SK-N-SH (cell line): Measurements from ENCODE around the gene WASF2. TPM values are rescaled to one million over a fixed set of nuclear protein-coding genes. Genes with fewer than 3 reads are reported as not detected.

Experiments used
- CTCF ChIA-PET: fragments of 300-600, 350-600 bp; formaldehyde crosslinking; extraction: SDS; loops from one replicate; lab custom pipeline; 2021; lab: Yijun Ruan, JAX
- POLR2A ChIA-PET: fragments of 350-600 bp; sonication (Branson Sonifier 250); formaldehyde crosslinking; extraction: SDS; loops from one replicate; lab custom pipeline; 2020; ENCODE audit warnings: antibody characterized with exemption, inconsistent platforms; lab: Yijun Ruan, JAX
- DNase-seq: peaks from one replicate; pipeline ENCODE4 v3.0.0; 2012
- H2AFZ ChIP-seq: fragments of 200-600 bp; sonication (generic); 2 replicates; pipeline ENCODE4 v1.8.1; 2016; ENCODE audit warnings: antibody characterized with exemption, mild to moderate bottlenecking, low read depth
- H3F3A ChIP-seq: fragments of 200-600 bp; sonication (generic); replicated peaks from 2 replicates; pipeline ENCODE3; 2016; ENCODE audit warnings: antibody characterized with exemption, mild to moderate bottlenecking; ENCODE audit not compliant: insufficient read depth
- H3K27ac ChIP-seq, 2 experiments: fragments of 200-500 bp in 1 of 2; fragments of 200-600 bp in 1 of 2; sonication (Bioruptor generic) in 1 of 2; sonication (generic), shearing (Covaris generic) in 1 of 2; 2 replicates each; pipeline versions ENCODE4 v1.5.1 to v1.6.1; 2014 to 2016; ENCODE audit warnings: low read depth in 2 of 2, inconsistent platforms in 1 of 2, low read length in 1 of 2, mild to moderate bottlenecking in 1 of 2, mixed read lengths in 1 of 2
- H3K27me3 ChIP-seq: fragments of 200-600 bp; sonication (generic), shearing (Covaris generic); 2 replicates; pipeline ENCODE4 v1.6.1; 2016; ENCODE audit warnings: mixed run types; ENCODE audit not compliant: insufficient read depth
- H3K36me3 ChIP-seq, 2 experiments: fragments of 200-500 bp in 1 of 2; fragments of 200-600 bp in 1 of 2; sonication (Bioruptor generic) in 1 of 2; sonication (generic) in 1 of 2; replicated peaks in 1 of 2; 2 replicates each; pipeline versions ENCODE3 to v1.5.1; 2014 to 2016; ENCODE audit warnings: low read length in 1 of 2, mild to moderate bottlenecking in 1 of 2; ENCODE audit not compliant: insufficient read depth in 2 of 2, control insufficient read depth in 1 of 2
- H3K4me1 ChIP-seq, 2 experiments: fragments of 200-500 bp in 1 of 2; fragments of 200-600 bp in 1 of 2; sonication (Bioruptor generic) in 1 of 2; sonication (generic), shearing (Covaris generic) in 1 of 2; 2 replicates each; pipeline versions ENCODE4 v1.5.1 to v1.6.1; 2014 to 2016; ENCODE audit warnings: low read depth in 1 of 2, low read length in 1 of 2, mixed run types in 1 of 2; ENCODE audit not compliant: insufficient read depth in 2 of 2, control insufficient read depth in 1 of 2
- H3K4me2 ChIP-seq: fragments of 200-600 bp; sonication (generic), shearing (Covaris generic); 2 replicates; pipeline ENCODE4 v1.6.1; 2017; ENCODE audit warnings: mixed run types
- H3K4me3 ChIP-seq, 2 experiments: fragments of 200-500 bp in 1 of 2; fragments of 200-600 bp in 1 of 2; sonication (Bioruptor generic) in 1 of 2; sonication (generic), shearing (Covaris generic) in 1 of 2; 2 replicates each; pipeline versions ENCODE4 v1.5.1 to v1.8.1; 2014 to 2016; ENCODE audit warnings: low read depth in 2 of 2, inconsistent platforms in 1 of 2, low read length in 1 of 2, mild to moderate bottlenecking in 1 of 2, mixed read lengths in 1 of 2, moderate library complexity in 1 of 2
- H3K79me2 ChIP-seq: fragments of 200-600 bp; sonication (generic); 2 replicates; pipeline ENCODE4 v1.8.1; 2017; ENCODE audit warnings: mild to moderate bottlenecking; ENCODE audit not compliant: insufficient read depth
- H3K9ac ChIP-seq: fragments of 200-600 bp; sonication (generic); 2 replicates; pipeline ENCODE4 v1.6.1; 2017; ENCODE audit warnings: mixed run types
- H3K9me2 ChIP-seq: fragments of 200-600 bp; sonication (generic); 2 replicates; pipeline ENCODE4 v1.6.1; 2017; ENCODE audit warnings: mixed run types
- H3K9me3 ChIP-seq: fragments of 200-600 bp; sonication (generic); 2 replicates; pipeline ENCODE4 v1.6.1; 2017; ENCODE audit warnings: mixed run types, mild to moderate bottlenecking, moderate library complexity
- H4K20me1 ChIP-seq: fragments of 200-600 bp; sonication (generic); 2 replicates; pipeline ENCODE4 v1.6.1; 2017; ENCODE audit warnings: mild to moderate bottlenecking, mixed run types; ENCODE audit not compliant: insufficient read depth
- CHD2 ChIP-seq: fragments of 150-350 bp; IDR thresholded peaks from 2 replicates; pipeline ENCODE4 v1.6.1; 2018; ENCODE audit warnings: low read length; ENCODE audit not compliant: partially characterized antibody
- ELF1 ChIP-seq: IDR thresholded peaks from 2 replicates; pipeline ENCODE4 v1.4.0; 2012
- EP300 ChIP-seq, 2 experiments: IDR thresholded peaks; 2 replicates each; pipeline versions ENCODE4 v1.4.0 to v1.6.1; 2012; ENCODE audit warnings: borderline replicate concordance in 1 of 2, low read depth in 1 of 2, low read length in 1 of 2
- EZH2phosphoT487 ChIP-seq: fragments of 200-600 bp; sonication (generic); IDR thresholded peaks from 2 replicates; pipeline ENCODE4 v1.6.1; 2017; ENCODE audit warnings: low read depth, mixed run types, mild to moderate bottlenecking, antibody characterized with exemption, moderate library complexity, borderline replicate concordance
- FOXJ3 ChIP-seq: sonication (generic); formaldehyde crosslinking; IDR thresholded peaks from 2 replicates; pipeline ENCODE4 v1.5.1; 2020; ENCODE audit warnings: mild to moderate bottlenecking, missing genetic modification reagents
- GATA2 ChIP-seq: sonication (generic); formaldehyde crosslinking; IDR thresholded peaks from 2 replicates; pipeline ENCODE4 v1.5.0; 2020; ENCODE audit warnings: mild to moderate bottlenecking, missing genetic modification reagents
- JUND ChIP-seq: IDR thresholded peaks from 2 replicates; pipeline ENCODE4 v1.4.0; 2012
- MAX ChIP-seq: IDR thresholded peaks from 2 replicates; pipeline ENCODE4 v1.4.0; 2012; ENCODE audit warnings: low read depth
- MEF2A ChIP-seq: IDR thresholded peaks from 2 replicates; pipeline ENCODE4 v1.4.0; 2012; ENCODE audit warnings: low read depth, borderline replicate concordance
- MXI1 ChIP-seq: IDR thresholded peaks from 2 replicates; pipeline ENCODE4 v1.6.1; 2012; ENCODE audit warnings: mild to moderate bottlenecking, low read depth, low read length, improper control_type of control experiment
- NFIC ChIP-seq: IDR thresholded peaks from 2 replicates; pipeline ENCODE4 v1.4.0; 2012; ENCODE audit warnings: borderline replicate concordance
- NRF1 ChIP-seq: IDR thresholded peaks from 2 replicates; pipeline ENCODE4 v1.6.1; 2012; ENCODE audit warnings: low read depth, mild to moderate bottlenecking, low read length
- RAD21 ChIP-seq: IDR thresholded peaks from 2 replicates; pipeline ENCODE4 v1.6.1; 2012; ENCODE audit warnings: mild to moderate bottlenecking, low read length
- RCOR1 ChIP-seq: fragments of 150-350 bp; IDR thresholded peaks from 2 replicates; pipeline ENCODE4 v1.6.1; 2017; ENCODE audit warnings: antibody characterized with exemption, low read length
- RXRA ChIP-seq: IDR thresholded peaks from 2 replicates; pipeline ENCODE4 v1.4.0; 2012; ENCODE audit warnings: low read depth, mild to moderate bottlenecking, borderline replicate concordance
- SMC3 ChIP-seq: IDR thresholded peaks from 2 replicates; pipeline ENCODE4 v1.6.1; 2012; ENCODE audit warnings: low read depth, low read length, improper control_type of control experiment
- TEAD4 ChIP-seq: IDR thresholded peaks from 2 replicates; pipeline ENCODE4 v1.4.0; 2012; ENCODE audit warnings: mild to moderate bottlenecking, borderline replicate concordance; ENCODE audit not compliant: insufficient read depth
- YY1 ChIP-seq: IDR thresholded peaks from 2 replicates; pipeline ENCODE4 v1.4.0; 2012; ENCODE audit warnings: low read depth, mild to moderate bottlenecking
- WGBS: methylation state at CpG from one replicate; pipeline ENCODE4 v1.1.6; 2017; ENCODE audit warnings: low lambda C conversion rate; 5-methylcytosine and 5-hydroxymethylcytosine counted together
- polyA plus RNA-seq, 3 experiments: library from polyadenylated mRNA; depleted of rRNA; stranded (reverse); fragments of >200 nt; gene quantifications; 2 replicates each; pipeline ENCODE4 v1.2.3, GENCODE V29; 2012
- TF ChIP-seq, protein P1 (sequence below): IDR thresholded peaks from 2 replicates; pipeline ENCODE4 v1.4.0; 2012; ENCODE audit warnings: low read depth, borderline replicate concordance

WASF2 gene
- polyA plus RNA-seq, 1 of the 3 experiments (the other 2 are of a cell fraction): 27.1 TPM

GRCh38 chr1:27356619-27357280 is 133.2 kb downstream of the WASF2 start:
- H2AFZ ChIP-seq: no peak overlapping the region
- TF ChIP-seq RCOR1 (no peak), NFIC (no peak), SMC3 (no peak), EP300 (IDR thresholded peaks at IDR 0.05; ENCODE audit: borderline replicate concordance in 1 of 2, low read depth in 1 of 2, low read length in 1 of 2) (no peak), TEAD4 (no peak), RAD21 (no peak)
- TF ChIP-seq, all 33 proteins: peak for 0

DNA sequence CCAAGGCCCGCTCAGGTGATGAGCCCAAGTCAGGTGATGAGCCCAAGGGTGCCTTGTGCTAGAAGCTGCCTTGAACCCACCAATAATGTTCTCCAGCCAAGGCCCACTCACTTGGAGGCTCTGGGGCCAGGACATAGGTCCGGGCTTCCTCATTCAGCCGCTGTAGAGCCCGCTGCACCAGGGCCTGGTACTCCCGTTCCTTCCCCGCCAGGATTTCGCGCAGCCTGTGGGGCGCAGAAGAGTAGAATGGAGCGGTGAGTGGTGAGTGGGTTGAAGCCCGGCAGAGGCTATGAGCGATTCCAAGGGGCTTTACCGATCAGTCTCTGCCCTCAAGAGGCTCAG is 133.7 kb downstream of the WASF2 start:
- H3K4me1 ChIP-seq: peaks cover 0 to 5% of the 10 kb centered on the region in 2 experiments; a peak in 1 of 4 replicates
- H3K9me3 ChIP-seq: no peaks in the 10 kb centered on the region
- POLR2A ChIA-PET: interaction anchor here (1.6 kb wide), 1 partner anchor 9 kb away, joined by 3 read pairs; no protein-coding TSS in a partner anchor
- H2AFZ ChIP-seq: no peak overlapping the region
- no peak overlapping the region for H3K27ac ChIP-seq
- TF ChIP-seq JUND (no peak), SMC3 (no peak), GATA2 (CRISPR knock-in tag) (no peak), RAD21 (no peak)
- no peaks in the 10 kb centered on the region for H3K27me3 ChIP-seq
- no peaks in the 10 kb centered on the region for H3F3A ChIP-seq
- H3K9me2 ChIP-seq: no peaks in the 10 kb centered on the region
- CTCF ChIA-PET: interaction anchor here (0.9 to 12.3 kb wide), 12 partner anchors 10 to 259 kb away, joined by 3 to 219 read pairs (median 26); partner anchors contain the start of genes CD164L2, MAP3K6 and SYTL1
- H3K4me3 ChIP-seq: no peak overlapping the region
- DNase-seq: no peak
- WGBS: 96% methylated on average over 9 of the region's 13 CpGs
- H3K79me2 ChIP-seq: no peaks in the 10 kb centered on the region
- H3K4me2 ChIP-seq: no peak overlapping the region
- peaks cover 4 to 10% of the 10 kb centered on the region in 2 experiments for H3K36me3 ChIP-seq
- H3K9ac ChIP-seq: no peak overlapping the region
- no peaks in the 10 kb centered on the region for H4K20me1 ChIP-seq

More at GRCh38 chr1:27356619-27357280, 133.2 kb downstream of the WASF2 start:
- H3K79me2 ChIP-seq: no peaks in the 10 kb centered on the region
- no peak overlapping the region for H3K27ac ChIP-seq
- H3K4me3 ChIP-seq: no peak overlapping the region
- H3K9ac ChIP-seq: no peak overlapping the region
- H3K36me3 ChIP-seq: peaks cover 4 to 15% of the 10 kb centered on the region in 2 experiments
- H3K27me3 ChIP-seq: no peaks in the 10 kb centered on the region
- peak; percentile 56 for DNase-seq
- 92% methylated on average over 27 of the region's 37 CpGs for WGBS
- H4K20me1 ChIP-seq: no peaks in the 10 kb centered on the region
- H3K9me3 ChIP-seq: no peaks in the 10 kb centered on the region
- no peaks in the 10 kb centered on the region for H3F3A ChIP-seq
- H3K4me1 ChIP-seq: peaks cover 0 to 5% of the 10 kb centered on the region in 2 experiments; a peak in 1 of 4 replicates
- no peak overlapping the region for H3K4me2 ChIP-seq
- ChIA-PET POLR2A (interaction anchor here (1.6 to 1.7 kb wide), 2 partner anchors 8 kb away, joined by 3 to 5 read pairs; no protein-coding TSS in a partner anchor), CTCF (interaction anchor here (0.6 to 12.3 kb wide), 47 partner anchors 8 to 314 kb away, joined by 3 to 219 read pairs (median 6); partner anchors contain the start of genes AHDC1, CD164L2, FCN3 and FGR)
- H3K9me2 ChIP-seq: no peaks in the 10 kb centered on the region

- no peak overlapping the region for H3K9ac ChIP-seq
- no peak overlapping the region for H3K4me3 ChIP-seq
- no peak for DNase-seq
- H3K4me2 ChIP-seq: no peak overlapping the region
- H3K4me1 ChIP-seq: peaks cover 0 to 5% of the 10 kb centered on the region in 2 experiments; a peak in 1 of 4 replicates
- WGBS: 85% methylated on average over 5 of the region's 5 CpGs
- POLR2A ChIA-PET: interaction anchor here (1.6 kb wide), 1 partner anchor 9 kb away, joined by 3 read pairs; no protein-coding TSS in a partner anchor
- no peak overlapping the region for H2AFZ ChIP-seq
- no peaks in the 10 kb centered on the region for H3K27me3 ChIP-seq
- no peak overlapping the region for H3K27ac ChIP-seq
- H3K9me2 ChIP-seq: no peaks in the 10 kb centered on the region
- no peaks in the 10 kb centered on the region for H3K79me2 ChIP-seq
- no peaks in the 10 kb centered on the region for H3F3A ChIP-seq
- H3K9me3 ChIP-seq: no peaks in the 10 kb centered on the region
- no peaks in the 10 kb centered on the region for H4K20me1 ChIP-seq
- CTCF ChIA-PET: interaction anchor here (0.9 to 12.3 kb wide), 9 partner anchors 10 to 57 kb away, joined by 3 to 219 read pairs (median 45); partner anchors contain the start of genes CD164L2 and MAP3K6
- peaks cover 4 to 5% of the 10 kb centered on the region in 2 experiments for H3K36me3 ChIP-seq
- TF ChIP-seq YY1: no peak
- no peak for TF ChIP-seq NRF1
- TF ChIP-seq, protein P1, sequence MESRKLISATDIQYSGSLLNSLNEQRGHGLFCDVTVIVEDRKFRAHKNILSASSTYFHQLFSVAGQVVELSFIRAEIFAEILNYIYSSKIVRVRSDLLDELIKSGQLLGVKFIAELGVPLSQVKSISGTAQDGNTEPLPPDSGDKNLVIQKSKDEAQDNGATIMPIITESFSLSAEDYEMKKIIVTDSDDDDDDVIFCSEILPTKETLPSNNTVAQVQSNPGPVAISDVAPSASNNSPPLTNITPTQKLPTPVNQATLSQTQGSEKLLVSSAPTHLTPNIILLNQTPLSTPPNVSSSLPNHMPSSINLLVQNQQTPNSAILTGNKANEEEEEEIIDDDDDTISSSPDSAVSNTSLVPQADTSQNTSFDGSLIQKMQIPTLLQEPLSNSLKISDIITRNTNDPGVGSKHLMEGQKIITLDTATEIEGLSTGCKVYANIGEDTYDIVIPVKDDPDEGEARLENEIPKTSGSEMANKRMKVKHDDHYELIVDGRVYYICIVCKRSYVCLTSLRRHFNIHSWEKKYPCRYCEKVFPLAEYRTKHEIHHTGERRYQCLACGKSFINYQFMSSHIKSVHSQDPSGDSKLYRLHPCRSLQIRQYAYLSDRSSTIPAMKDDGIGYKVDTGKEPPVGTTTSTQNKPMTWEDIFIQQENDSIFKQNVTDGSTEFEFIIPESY: no peak
- TF ChIP-seq TEAD4: no peak
- no peak for TF ChIP-seq JUND
- TF ChIP-seq EZH2phosphoT487: no peak
- TF ChIP-seq RXRA: no peak
- TF ChIP-seq MEF2A: no peak
- TF ChIP-seq MXI1: no peak
- no peak for TF ChIP-seq CHD2
- TF ChIP-seq FOXJ3 (CRISPR knock-in tag): no peak
- no peak for TF ChIP-seq ELF1
- no peak for TF ChIP-seq MAX
These were observed 134.3 kb downstream of the WASF2 start for GRCh38 chr1:27355683-27356082.
